LoVo (cell line): ENCODE measurements around the gene MYCBP2.
"Not testable (repeated sequence)": the region's sequence is repeated elsewhere in the genome, so short reads cannot be mapped to it uniquely, and the experiment has no call there.

Source experiments
- DNase-seq: peaks from one replicate; pipeline ENCODE4 v3.0.0-alpha.2; 2016; ENCODE audit warnings: low spot score

MYCBP2 gene

DNA sequence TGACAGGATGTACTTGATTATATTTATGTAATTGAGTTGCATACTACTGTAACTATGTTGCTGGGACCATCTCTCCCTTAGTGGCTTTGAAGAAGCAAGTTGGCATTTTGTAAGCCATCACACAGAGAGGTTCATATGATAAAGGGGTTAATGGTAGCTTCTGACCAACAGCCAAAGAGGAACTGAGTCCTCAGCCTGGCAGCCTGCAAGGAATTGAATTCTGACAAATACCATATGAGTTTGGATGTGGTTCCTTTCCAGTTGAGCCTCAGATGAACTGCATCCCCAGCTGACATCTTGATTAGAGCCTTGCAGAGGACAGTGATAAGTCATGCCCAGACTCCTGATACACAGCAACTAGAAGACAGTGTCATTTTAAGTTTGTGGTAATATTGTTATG lies 8.6 kb upstream of the MYCBP2 start:
- no peak for DNase-seq

DNA sequence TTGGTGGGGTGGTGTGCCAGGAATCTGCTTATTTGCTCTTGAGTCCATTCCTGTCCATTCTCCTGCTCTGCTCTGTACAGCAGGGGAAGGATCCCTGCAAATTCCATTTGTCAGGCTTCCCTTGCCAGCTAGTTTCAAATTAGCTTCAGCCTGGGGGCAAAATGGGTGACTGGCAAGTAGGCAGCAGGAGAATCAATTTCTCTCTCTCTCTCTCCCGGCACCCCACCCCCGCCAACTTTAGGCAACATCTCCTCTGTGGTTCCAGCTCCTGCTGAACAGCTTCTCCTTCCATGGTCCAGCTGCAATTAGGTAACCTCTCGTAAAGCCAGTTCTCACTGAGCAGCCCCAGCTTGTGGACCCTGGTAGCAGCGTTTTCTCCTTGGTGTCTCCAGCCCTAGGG lies 6.7 kb upstream of the MYCBP2 start:
- DNase-seq: no peak

DNA sequence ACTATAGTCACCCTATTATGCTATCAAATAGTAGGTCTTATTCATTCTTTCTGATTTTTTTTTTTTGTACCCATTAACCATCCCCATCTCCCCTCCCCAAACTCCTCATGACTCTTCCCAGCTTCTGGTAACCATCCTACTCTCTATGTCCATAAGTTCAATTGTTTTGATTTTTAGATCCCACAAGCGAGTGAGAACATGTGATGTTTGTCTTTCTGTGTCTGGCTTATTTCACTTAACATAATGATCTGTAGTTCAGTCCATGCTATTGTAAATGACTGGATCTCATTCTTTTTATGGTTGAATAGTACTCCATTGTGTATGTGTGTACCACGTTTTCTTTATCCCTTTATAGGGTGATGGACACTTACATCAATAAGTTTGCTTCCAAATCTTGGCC lies 4.5 kb upstream of the MYCBP2 start:
- DNase-seq: no peak

DNA sequence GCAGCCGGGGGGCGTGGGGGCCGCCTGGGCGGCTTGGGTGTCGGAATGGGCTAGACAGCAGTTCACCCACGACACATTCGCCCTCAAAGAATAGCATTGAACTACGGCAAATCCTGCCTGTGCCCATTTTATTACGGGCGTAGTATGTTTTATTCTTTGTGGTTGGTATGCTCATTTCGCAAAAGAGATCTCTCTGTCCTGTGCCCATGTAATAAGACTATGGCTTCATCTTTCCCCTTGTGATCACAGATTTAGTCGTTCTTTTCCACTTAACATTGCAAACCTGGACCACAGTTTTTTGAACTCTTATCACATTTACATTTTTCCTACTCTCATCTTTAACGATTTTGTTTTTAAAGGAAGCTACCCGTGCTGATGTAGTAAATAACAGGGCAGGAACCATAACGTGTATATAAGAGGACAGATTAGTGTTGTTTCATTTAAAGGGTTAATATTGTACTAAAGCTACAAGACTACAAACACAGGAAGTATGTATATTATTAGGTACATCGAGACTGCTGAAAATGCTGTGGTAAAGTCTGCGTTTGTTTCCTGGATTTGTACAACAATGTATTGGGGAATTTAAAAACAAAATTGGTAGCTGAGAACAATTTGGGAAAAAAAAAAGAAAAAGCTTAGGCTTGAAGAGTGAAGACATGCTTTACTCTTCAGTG lies 3.2 kb upstream of the MYCBP2 start:
- no peak for DNase-seq

DNA sequence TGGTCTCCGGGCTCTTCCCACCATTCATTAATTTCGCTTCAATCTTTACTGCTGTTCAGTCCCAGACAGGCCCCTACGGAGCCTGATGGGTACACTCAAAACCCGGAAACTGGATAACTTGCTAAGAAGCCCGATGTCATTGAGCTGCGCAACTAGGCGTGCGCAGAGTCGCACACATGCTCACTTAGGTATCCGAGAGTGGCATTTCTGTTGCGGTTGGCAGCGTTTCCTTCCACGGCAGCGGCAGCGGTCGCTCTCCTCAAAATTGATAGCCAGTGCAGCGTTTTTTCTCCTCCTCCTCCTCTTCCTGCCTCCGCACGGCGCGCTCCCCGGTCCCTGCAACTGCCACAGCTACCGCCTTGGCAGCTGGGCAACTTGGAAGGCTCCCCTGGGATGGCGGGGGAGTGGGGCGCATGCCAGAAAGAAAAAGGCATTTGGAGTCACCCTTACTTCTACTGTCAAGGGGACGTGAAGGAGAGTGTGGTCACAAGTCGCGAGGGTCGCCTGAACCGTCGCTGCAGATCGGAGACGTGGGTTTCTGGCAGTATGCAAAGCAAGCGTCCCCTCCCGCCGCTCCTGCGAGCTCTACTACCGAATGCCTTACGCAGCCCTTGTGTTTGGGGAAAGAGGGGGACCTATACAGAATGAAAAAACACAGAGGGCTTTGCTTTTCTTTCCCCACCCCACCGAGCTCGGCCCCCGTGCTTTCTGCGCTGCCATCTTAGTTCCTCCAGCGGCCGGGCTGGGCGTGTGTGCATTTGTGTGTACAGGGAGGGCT lies 2.4 kb upstream of the MYCBP2 start:
- peak; percentile 92 for DNase-seq

DNA sequence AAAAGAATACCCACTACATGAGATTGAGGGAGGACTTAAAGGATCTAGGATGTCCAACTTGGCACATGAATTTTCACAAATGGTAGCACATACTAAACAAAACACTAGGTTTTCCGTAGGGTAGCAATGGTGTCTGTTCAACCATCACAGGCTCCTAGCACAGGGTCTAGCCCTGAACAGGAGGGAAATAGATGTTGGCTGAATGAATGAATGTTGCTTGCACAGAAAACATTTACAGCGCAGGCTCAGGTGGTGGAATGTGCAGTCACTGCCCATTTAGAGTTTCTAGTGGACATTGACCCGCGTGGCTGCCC lies 1.9 kb upstream of the MYCBP2 start:
- DNase-seq: no peak

DNA sequence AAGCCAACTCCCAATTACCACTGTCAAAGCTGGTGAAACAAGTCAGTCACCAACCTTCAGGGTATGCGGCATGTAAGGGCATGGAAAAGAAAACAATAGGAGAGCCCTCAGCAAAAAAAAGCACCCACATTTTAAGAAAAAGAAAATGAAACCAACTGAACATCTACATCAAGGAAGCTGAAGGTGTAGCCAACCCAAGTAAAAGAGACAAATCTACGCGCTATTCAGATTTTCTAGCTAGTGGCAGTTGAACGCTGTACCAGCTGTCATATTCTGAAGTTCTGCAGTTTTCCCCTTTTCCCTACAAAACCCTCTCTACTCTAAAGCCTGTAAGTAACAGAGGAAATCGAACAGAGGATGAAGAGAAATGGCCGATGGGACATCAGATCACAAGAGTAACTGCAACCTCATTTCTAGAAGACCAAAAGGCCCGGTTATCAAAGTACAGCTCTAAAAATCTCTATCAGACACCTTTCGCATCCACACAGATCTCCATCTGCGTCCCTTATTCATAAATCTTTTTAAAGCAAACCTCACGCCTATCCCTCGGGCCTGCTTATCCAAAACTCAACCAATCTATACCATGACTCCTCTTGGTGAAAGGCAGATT lies 1.4 kb downstream of the MYCBP2 start:
- DNase-seq: no peak

DNA sequence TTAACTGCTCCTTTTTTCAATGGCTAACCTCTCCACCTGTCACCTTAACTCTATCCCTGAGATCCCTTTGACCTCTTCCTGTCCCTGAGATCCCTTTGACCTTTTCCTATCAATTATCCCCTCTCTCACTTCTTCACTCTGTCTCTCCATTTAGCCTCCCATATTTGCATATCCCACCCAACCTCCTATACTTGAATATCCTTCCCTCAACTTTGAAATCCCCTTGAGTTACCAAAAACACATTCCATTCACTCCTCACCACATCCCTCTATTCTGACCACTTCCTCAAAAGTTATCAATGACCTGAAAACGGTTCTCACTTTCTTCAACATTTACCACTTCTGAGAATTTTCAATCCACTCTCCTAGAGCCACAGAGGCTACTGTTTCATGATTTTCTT lies 3.0 kb downstream of the MYCBP2 start:
- no peak for DNase-seq

DNA sequence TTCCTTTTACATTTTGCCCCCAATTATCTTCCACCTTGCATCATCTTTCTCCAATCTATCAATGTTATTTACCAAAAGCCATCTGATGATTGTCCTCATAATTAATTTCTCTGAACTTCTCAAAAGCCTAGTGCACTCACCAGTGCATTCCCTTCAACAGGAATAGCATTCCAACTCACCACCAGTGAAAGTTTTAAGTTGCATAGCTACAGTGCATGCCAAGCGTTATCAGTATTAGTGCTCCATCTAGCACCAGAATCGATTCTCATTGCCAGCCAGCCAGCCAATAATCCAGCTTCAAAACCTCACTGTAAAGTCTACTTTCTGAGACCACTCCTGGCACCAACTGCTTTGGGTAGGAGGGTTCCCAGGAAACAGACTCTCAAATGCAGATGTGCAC lies 7.4 kb downstream of the MYCBP2 start:
- DNase-seq: no peak

DNA sequence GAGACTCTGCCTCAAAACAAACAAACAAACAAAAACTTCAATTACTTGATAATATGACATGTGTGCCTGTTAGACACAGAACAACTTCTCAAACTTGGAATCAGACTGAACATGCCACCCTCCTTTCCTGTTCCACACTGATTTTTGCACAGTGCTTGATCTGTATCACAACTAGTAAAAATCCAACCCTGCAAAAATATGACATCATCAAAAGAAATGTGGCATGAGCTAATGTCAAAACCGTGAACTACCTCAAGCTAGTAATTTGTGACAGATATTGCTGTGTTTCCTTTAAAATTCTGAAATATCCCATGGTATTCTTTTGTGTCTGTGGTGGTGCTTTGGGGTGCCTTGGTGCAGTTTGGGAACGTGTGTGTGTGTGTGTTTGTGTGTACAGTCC lies 8.2 kb downstream of the MYCBP2 start:
- DNase-seq: no peak

DNA sequence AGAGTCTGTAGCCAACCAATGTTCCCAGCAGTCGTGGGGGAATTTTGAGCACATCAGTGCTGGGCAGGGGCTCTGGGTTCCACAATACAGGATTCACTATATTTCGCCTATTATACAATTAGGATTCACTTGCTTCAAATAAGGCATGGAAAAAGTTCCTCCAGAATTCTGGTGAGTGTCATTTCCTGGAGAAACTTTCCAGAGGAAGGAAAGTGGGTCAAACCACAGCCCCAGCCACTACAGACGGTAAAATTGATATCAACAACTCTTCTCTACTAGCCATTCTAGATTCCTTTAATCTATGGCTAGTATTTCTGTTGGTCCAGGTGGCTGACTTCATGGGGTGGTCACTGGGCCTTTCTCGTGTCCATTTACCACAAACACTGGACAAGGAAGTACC lies 10.5 kb downstream of the MYCBP2 start:
- no peak for DNase-seq

DNA sequence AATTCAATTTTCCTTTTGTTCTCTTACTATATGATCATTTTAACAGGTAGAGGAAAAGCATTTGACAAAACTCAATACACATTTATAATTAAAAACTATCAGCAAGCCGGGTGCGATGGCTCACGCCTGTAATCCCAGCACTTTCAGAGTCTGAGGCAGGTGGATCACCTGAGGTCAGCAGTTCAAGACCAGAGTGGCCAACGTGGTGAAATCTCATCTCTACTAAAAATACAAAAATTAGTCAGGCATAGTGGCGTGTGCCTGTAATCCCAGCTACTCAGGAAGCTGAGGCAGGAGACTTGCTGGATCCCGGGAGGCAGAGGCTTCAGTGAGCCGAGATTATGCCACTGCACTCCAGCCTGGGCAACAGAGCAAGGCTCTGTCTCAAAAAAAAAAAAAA lies 11.4 kb downstream of the MYCBP2 start:
- DNase-seq: not testable (repeated sequence)

DNA sequence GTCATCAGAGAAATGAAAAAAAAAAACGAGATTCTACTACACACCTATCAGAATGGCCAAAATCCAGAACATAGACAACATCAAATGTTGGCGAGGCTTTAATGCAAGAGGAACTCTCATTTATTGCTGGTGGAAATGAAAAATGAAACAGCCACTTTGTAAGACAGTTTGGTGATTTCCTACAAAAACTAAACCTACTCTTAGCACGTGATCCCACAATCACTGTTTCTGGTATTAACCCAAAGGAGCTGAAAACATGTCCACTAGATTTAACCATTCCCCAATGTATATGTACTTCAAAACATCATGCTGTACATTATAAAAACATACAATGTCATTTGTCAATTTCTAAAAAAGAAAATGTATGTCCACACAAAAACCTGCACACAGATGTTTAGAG lies 13.0 kb downstream of the MYCBP2 start:
- no peak for DNase-seq

DNA sequence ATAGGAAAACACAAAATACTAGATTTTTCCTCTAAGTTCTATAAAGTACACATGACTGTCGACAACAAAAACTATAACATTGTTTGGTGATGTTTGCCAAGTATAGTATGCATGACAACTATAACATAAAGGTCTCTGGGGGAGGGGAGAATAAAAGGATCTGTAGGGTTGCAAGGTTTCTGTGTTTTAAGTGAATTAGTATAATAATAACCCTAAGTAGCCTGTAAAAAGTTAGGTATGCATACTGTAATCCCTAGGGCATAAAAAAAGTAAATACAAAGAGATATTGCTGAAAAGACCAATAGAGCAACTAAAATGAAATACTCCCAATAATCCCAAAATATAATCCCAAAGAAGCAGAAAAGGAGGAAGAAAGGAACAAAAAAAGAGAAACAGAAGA lies 14.6 kb downstream of the MYCBP2 start:
- no peak for DNase-seq

DNA sequence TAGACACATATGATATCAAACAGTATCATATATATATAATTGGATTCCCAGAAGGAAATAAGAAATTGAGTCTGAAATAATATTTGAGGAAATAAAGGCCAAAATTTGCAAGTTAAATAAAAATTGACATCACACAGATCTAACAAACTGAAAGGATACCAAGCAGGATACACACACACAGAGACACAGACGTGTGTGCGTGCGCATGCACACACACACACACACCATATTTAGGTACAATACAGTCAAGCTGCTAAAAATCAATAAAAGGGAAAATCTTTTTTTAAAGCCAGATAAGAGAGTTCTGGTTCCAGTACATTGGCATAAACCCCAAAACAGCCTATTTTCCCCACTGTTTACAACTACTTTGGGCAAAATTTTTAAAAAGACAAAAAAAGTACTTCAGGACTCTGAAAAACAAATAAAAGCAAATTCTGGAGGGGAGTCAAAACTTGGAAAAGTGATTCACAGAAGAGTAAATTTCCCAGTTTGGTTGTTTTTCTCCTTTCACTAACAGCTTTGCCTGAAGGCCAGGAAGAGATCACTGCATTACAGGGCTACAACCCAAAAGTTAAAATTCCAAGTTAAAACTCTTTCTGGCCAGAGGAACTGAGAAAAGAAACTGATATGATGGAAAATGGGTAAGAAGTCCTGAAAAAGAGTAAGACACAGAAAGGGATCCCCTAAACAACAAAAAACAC lies 16.2 kb downstream of the MYCBP2 start:
- DNase-seq: no peak

DNA sequence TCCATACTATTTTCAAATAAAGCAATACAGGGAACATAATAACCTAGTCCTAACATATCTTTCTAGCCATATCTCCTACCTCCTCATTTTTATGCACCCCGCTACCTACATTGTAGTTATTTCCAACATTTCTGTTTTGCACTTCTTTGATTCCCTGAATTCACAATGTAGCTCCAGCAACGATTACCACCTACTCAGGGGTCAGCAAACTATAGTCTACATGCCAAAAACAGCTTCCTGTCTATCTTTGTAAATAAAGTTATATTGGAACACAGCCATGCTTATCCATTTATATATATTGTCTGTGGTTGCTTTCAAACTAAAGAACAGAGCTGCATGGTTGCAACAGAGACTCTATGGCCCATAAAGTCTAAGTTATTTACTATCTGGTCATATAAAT lies 16.7 kb downstream of the MYCBP2 start:
- no peak for DNase-seq

DNA sequence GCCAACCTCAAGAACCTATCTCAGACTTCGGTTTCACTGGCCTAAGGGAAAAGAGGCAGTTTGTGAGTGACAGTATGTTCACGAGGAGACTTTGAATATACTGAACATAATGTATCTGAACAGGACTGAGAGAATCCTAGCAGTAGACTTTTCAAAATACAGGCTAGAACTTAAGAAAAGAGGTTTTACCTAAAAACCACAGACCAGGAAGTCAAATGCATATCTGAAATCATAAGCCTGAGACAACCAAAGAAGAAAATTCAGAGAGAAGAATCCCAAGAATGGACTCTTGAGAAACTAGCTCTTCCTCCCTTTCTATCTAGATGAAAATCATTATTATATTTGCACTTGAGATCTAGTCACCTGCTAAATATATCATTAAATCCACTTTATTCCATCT lies 17.6 kb downstream of the MYCBP2 start:
- DNase-seq: no peak

DNA sequence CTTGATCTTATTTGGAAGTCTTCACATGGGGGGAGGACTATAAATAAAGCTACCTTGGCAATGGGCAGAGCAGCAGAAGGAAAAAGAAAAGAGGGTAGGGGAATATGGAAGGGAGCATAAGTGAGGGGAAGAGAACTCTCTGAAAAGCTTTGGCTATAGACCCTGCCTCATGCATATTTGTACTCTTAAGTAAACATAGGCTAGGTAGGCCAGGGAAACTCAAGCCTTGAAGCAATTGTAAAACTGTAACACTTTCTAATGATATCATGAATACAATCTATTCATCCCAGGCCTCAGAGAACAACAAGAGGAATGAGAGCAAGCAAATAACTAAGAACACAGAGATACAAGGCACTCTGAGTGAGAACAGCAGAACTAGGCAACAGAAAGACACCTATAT lies 20.4 kb downstream of the MYCBP2 start:
- no peak for DNase-seq

DNA sequence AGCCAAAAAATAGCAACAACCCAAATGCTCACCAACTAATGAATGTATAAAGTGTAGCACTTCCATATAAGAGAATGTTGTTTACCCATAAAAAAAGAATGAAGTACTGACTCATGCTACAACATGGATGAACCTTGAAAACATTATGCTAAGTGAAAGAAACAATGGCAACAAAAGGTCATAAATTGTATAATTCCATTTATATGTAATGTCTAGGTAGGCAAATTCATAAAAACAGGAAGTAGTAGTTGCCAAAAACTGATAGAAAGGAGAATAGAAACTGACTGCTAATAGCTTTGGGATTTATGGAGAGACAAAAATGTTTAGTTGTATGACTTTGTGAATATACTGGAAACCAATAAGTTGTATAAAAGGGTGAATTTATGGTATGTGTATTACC lies 21.6 kb downstream of the MYCBP2 start:
- no peak for DNase-seq

DNA sequence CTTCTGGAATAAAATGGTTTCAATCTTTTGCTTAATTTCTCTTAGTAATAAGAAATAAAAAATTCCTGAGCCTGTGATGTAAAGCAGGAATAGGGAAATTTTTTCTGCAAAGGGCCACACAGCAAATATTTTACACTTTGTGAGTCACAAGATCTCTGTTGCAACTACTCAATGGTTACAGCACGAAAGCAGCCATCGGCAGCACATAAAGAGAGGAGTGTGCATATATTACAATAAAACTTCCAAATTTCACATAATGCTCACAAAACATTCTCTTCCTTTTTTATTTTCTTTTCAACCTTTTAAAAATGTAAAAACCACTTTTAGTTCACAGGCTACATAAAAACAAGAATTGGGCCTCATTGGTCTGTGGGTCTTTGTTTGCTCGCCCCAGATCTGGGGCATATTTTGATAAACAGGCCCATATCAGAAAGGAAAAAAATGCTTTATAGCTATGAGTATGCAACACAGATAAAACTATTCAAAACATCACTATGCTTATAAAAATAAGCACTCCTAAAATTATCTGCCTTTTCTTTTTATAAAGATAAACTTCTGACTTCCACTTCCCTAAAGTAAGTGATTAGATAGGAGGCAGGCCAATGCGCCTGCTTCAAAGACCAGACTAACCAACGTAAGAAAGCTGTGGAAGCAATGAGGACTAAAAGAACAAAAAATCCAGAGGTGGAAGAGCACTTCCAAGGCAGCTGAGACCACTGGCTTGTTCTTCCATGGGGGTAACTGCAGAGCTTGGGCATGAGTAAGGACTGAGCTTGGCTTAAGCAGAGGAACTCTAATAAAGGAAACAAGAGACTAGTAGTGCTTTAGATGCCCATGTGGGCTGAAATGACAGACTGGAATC lies 26.5 kb downstream of the MYCBP2 start:
- no peak for DNase-seq

DNA sequence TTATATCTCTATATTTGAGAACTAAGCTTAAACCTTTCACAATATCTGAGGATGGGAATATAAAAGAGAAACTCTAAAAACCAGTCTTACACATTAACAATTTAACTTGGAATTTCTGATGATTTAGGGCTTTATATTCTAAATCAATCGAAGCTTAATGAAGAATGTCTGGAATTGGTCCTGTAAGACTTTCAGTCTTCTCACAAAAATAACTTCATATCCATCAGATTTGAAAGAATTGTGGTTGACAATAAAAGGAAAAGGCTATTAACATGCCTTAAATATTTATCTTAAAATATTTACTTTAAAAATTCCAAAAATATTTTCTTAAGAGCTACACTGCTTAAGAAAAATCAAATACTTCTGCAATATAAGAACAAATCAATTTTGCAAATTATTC lies 27.3 kb downstream of the MYCBP2 start:
- DNase-seq: no peak

DNA sequence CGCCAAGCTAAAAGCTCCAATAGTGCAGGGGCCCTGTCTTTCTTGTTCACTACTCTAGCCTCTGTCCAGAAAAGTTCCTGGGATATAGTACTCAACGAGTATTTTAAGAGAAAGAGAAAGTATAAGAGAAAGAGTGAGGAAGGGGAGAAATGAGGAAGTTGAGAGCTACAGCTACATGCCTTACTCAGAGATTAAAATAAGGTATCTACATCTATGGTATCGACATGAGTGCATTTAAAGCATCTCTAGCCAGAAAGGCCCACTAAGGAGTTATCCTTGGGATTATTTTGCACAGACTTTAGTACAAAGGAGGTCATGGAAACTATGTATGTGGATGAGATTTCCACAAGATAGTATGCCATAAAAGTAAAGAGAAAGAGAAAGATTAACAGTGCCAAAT lies 28.5 kb downstream of the MYCBP2 start:
- no peak for DNase-seq
